HG03460 (cell line): Measurements from ENCODE around the gene FBN1.

Source experiments
- ATAC-seq: cut with Tn5 transposase; IDR thresholded peaks from one replicate; pipeline ENCODE4 v1.9.1; 2021; ENCODE audit not compliant: unreplicated experiment

The FBN1 gene

GRCh38 chr15:48623456-48623855 is 22.1 kb downstream of the FBN1 start:
- no peak for ATAC-seq

- ATAC-seq: no peak
Observed at GRCh38 chr15:48622237-48622636, 23.3 kb downstream of the FBN1 start.

GRCh38 chr15:48619446-48619845 is 26.1 kb downstream of the FBN1 start:
- ATAC-seq: no peak

GRCh38 chr15:48617619-48618018 is 27.9 kb downstream of the FBN1 start:
- no peak for ATAC-seq

GRCh38 chr15:48616216-48616615 is 29.3 kb downstream of the FBN1 start:
- ATAC-seq: no peak

GRCh38 chr15:48614051-48614450 is 31.5 kb downstream of the FBN1 start:
- no peak for ATAC-seq

- no peak for ATAC-seq
Observed at GRCh38 chr15:48609486-48609885, 36.0 kb downstream of the FBN1 start.

GRCh38 chr15:48607846-48608245 is 37.7 kb downstream of the FBN1 start:
- no peak for ATAC-seq

GRCh38 chr15:48604567-48604966 is 40.9 kb downstream of the FBN1 start:
- ATAC-seq: no peak

GRCh38 chr15:48603922-48604321 is 41.6 kb downstream of the FBN1 start:
- no peak for ATAC-seq

GRCh38 chr15:48603123-48603500 is 42.4 kb downstream of the FBN1 start:
- ATAC-seq: no peak

- no peak for ATAC-seq
Observed at GRCh38 chr15:48602358-48603122, 43.0 kb downstream of the FBN1 start.

- no peak for ATAC-seq
Observed at GRCh38 chr15:48601095-48601494, 44.4 kb downstream of the FBN1 start.

- ATAC-seq: no peak
Observed at GRCh38 chr15:48596841-48597240, 48.7 kb downstream of the FBN1 start.

GRCh38 chr15:48596415-48596814 is 49.1 kb downstream of the FBN1 start:
- ATAC-seq: no peak

- ATAC-seq: no peak
Observed at GRCh38 chr15:48595981-48596380, 49.5 kb downstream of the FBN1 start.

GRCh38 chr15:48592933-48593332 is 52.6 kb downstream of the FBN1 start:
- no peak for ATAC-seq

GRCh38 chr15:48592221-48592731 is 53.2 kb downstream of the FBN1 start:
- no peak for ATAC-seq

GRCh38 chr15:48590723-48591122 is 54.8 kb downstream of the FBN1 start:
- ATAC-seq: no peak

GRCh38 chr15:48584812-48585563 is 60.5 kb downstream of the FBN1 start:
- no peak for ATAC-seq

GRCh38 chr15:48584090-48584811 is 61.3 kb downstream of the FBN1 start:
- no peak for ATAC-seq
